GM19023 (cell line): ENCODE data around the gene TOPAZ1.

Experiments used
- ATAC-seq: cut with Tn5 transposase; IDR thresholded peaks from one replicate; pipeline ENCODE4 v1.9.1; 2021; ENCODE audit warnings: mild to moderate bottlenecking, moderate library complexity; ENCODE audit not compliant: unreplicated experiment

The TOPAZ1 gene

DNA sequence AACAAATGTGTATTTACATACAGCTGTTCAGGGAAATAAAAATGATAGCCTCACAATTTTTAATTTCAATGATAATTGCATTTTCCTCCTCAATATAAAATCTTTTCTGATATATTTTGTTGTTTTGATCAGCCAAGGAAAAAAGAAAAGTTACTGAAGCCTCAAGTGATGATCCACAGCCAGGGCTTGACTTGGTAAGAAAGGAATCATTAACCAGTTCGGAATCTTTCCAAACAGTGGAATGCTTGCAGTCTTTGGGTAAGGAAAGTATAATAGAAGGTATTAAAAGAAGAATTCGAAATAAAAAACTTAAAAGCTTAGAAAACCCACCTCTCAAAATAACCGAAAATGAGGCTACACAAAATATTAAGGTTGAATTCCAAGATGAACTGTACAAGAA, 1.0 kb downstream of the TOPAZ1 start:
- no peak for ATAC-seq

- ATAC-seq = no peak
These were observed 6.5 kb downstream of the TOPAZ1 start for GRCh38 chr3:44248152-44248551.

GRCh38 chr3:44252332-44252959, 10.8 kb downstream of the TOPAZ1 start:
- no peak for ATAC-seq

GRCh38 chr3:44259404-44259803, 17.7 kb downstream of the TOPAZ1 start:
- no peak for ATAC-seq

GRCh38 chr3:44264146-44264545, 22.5 kb downstream of the TOPAZ1 start:
- ATAC-seq = no peak

DNA sequence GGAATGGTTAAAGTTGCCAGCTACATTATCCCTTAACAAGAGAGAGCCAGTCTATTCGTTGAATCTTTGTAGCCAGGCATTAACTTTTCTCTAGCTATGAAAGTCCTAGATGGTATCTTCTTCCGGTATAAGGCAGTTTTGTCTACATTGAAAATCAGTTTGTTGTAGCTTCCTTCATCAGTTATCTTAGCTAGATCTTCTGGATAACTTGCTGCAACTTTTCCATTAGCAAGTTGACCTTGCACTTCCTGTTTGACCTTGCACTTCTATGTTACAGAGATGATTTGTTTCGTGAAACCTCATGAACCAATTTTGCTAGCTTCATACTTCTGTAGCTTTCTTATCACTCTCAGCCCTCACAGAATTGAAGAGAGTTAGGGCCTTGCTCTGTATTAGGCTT, 24.1 kb downstream of the TOPAZ1 start:
- ATAC-seq = no peak

GRCh38 chr3:44272191-44272590, 30.5 kb downstream of the TOPAZ1 start:
- no peak for ATAC-seq

DNA sequence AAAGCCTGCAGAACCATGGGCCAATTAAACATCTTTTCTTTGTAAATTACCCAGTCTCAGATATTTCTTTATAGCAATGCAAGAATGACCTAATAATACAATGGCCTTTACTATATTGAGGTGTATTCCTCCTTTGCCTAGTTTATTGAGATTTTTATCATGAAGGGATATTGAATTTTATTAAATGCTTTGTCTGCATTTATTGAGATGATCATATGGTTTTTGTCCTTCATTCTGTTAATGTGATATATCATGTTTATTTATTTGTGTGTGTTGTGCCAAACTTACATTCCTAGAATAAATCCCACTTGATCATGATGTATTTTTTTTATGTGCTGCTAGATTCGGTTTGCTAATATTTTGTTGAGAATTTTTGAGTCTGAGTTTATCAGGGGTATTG, 36.2 kb downstream of the TOPAZ1 start:
- ATAC-seq = no peak

- no peak for ATAC-seq
These were observed 38.4 kb downstream of the TOPAZ1 start for GRCh38 chr3:44280077-44280476.

DNA sequence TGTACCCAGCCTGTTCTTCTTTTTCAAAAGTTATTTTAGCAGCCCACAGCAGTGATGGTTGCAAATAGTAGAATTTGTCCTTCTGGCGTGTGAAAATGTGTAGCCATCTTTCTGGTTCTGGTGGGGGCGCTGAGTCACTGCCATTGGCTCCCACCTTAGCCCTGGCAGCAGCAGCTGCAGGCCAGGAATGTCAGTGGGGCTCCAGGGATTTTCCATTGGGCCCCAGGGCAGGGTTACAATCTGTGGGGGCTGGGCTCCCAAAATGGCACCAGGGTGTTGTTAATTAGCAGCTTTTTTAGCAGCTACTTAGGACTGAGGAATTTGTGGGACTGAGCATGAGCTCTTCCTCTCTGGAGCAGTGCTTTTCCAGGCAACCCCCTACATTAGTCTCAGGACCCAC, 38.9 kb downstream of the TOPAZ1 start:
- ATAC-seq = no peak

- no peak for ATAC-seq
These were observed 43.3 kb downstream of the TOPAZ1 start for GRCh38 chr3:44284949-44285348.

- no peak for ATAC-seq
These were observed 48.3 kb downstream of the TOPAZ1 start for GRCh38 chr3:44289882-44290462.

GRCh38 chr3:44292276-44292675, 50.6 kb downstream of the TOPAZ1 start:
- ATAC-seq = no peak

- no peak for ATAC-seq
These were observed 51.3 kb downstream of the TOPAZ1 start for GRCh38 chr3:44292947-44293346.

DNA sequence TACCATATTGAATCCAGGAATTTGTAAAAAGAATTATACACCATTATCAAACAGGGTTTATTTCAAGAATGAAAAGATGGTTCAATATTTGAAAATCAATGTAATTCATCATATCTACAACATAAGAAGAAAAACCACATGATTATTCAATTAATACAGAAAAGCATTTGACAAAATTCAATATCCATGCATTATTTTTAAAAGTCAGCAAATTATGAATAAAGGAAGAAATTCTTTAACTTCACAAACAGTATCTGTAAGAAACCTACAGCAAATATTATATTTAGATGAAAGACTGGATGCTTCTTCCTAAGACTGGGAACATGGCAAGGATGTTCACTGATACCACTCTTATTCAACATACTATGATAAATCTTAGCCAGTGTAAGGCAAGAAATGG, 55.6 kb downstream of the TOPAZ1 start:
- ATAC-seq = no peak

- no peak for ATAC-seq
These were observed 60.1 kb downstream of the TOPAZ1 start for GRCh38 chr3:44301746-44302145.

DNA sequence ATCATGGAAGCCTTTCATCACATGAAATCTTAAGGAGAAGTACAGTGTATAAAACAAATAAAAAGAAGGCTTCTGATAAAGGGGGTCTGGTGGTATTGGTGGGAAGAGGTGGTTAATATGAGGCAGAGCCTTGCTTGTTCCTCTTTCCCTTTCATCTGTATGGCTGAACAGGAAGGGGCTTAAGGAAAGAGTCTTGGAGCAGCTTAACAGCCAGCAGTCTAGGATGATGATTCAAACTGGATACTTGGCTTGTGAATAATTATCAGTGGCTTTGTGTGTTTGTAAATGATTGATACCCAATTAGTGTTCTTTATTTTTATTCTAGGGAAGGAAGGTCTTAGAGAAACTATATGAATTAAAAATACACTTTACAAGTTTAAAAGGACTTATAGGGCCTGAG, 67.8 kb downstream of the TOPAZ1 start:
- ATAC-seq = no peak

GRCh38 chr3:44318891-44319311, 77.2 kb downstream of the TOPAZ1 start:
- ATAC-seq = no peak

GRCh38 chr3:44321335-44321734, 79.6 kb downstream of the TOPAZ1 start:
- ATAC-seq = no peak

DNA sequence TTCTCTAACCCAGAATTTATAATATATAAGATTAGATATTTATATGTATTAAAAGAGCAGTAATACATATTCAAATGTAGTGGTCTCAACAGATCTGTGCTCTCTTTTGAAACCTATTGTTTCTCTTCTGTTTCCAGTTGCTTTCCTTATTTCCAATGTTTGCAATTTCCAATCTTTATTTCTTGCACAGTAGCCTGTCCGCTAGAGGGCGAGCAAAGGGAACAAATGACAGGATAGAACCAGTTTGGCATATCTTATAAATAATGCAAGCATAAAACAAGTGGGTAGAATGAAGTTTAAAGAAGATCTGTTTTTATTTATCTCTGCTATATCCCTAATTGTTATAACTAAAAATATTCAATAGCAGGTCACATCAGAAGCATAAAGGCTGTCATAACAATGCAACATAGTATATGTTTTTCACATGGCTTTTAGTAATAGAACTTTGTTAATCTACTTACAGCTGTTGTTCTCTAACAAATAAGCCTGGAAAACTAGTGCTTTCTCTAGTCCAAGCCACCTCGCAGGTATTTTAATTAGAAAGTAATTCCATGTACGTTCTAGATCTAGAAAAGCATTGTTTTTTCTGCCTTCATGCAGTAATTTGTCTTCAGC, 81.8 kb downstream of the TOPAZ1 start:
- no peak for ATAC-seq

DNA sequence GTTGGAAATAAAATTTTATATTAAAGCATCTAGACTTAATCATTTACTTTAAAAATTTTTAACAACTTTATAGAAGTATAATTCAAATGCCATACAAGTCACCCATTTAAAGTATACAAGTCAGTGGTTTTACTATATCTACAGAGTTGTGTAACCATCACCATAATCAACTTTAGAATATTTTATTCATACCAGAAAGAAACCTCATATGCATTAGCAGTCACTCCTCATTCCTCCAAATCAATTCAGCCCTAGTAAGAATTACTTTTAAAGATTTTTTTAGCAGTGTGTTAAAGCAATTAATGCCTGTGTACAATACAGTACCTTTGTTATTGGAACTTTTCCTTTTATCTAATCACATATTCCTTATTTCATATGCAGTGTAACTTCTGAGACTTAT, 82.9 kb downstream of the TOPAZ1 start:
- no peak for ATAC-seq

- no peak for ATAC-seq
These were observed 84.3 kb downstream of the TOPAZ1 start for GRCh38 chr3:44326019-44326418.

DNA sequence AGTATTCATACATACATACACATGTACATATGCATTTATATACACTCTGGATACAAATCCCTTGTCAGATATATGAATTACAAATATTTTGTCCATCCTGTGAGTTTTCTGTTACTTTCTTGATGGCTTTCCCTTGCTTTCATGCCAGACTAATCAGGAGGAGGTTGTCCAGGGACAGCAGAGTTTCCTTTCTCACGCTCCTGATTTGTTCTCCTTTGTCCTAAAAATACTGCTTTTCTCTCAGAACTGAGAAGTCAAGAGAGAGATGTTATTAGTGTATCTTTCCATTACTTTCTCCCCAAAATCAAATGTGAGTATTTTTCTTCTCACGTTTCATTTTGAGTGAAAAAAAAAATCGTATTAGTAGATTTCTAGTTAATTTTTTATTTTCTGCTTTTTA, 84.8 kb downstream of the TOPAZ1 start:
- ATAC-seq = no peak
